Keratinocyte (primary cell): Measurements from ENCODE around the gene ZNF860. TPM values are rescaled to one million over a fixed set of nuclear protein-coding genes. Genes with fewer than 3 reads are reported as not detected.

Experiments
- DNase-seq: peaks from one replicate; pipeline ENCODE4 v3.0.0-alpha.2; 2011; ENCODE audit warnings: low read depth, missing footprints, low spot score
- FAIRE-seq: peaks from 2 replicates; lab custom pipeline; 2011; peaks lifted over from hg19 to GRCh38; lab: Jason Lieb, UNC
- H2AFZ ChIP-seq: 2 replicates; pipeline ENCODE4 v1.6.0; 2012; ENCODE audit warnings: low read length, control low read depth, inconsistent platforms; ENCODE audit not compliant: control insufficient read depth
- H3K27ac ChIP-seq: 2 replicates; pipeline ENCODE4 v1.5.1; 2011; ENCODE audit warnings: low read length; ENCODE audit not compliant: control insufficient read depth, insufficient read depth
- H3K27me3 ChIP-seq: 3 replicates; pipeline ENCODE4 v1.6.0; 2011; ENCODE audit warnings: low read length; ENCODE audit not compliant: control insufficient read depth, insufficient read depth; ENCODE audit errors: extremely low read depth
- H3K36me3 ChIP-seq, 2 experiments: 2 replicates in 1 of 2; 3 replicates in 1 of 2; pipeline ENCODE4 v1.5.1; 2011; ENCODE audit warnings: low read length in 2 of 2, mild to moderate bottlenecking in 1 of 2; ENCODE audit not compliant: control insufficient read depth in 2 of 2, insufficient read depth in 2 of 2; ENCODE audit errors: extremely low read depth in 1 of 2
- H3K4me1 ChIP-seq: 3 replicates; pipeline ENCODE4 v1.5.1; 2011; ENCODE audit warnings: low read length; ENCODE audit not compliant: control insufficient read depth, insufficient read depth; ENCODE audit errors: extremely low read depth
- H3K4me2 ChIP-seq: 3 replicates; pipeline ENCODE4 v1.6.0; 2011; ENCODE audit warnings: low read depth, low read length; ENCODE audit not compliant: control insufficient read depth, insufficient read depth; ENCODE audit errors: extremely low read depth
- H3K4me3 ChIP-seq, 3 experiments: fragments of 200-600 bp in 1 of 3; sonication (generic) in 1 of 3; 2 replicates in 2 of 3; 3 replicates in 1 of 3; pipeline ENCODE4 v1.5.1; 2011 to 2016; ENCODE audit warnings: low read length in 3 of 3, mild to moderate bottlenecking in 3 of 3, control low read depth in 2 of 3, inconsistent platforms in 1 of 3, low read depth in 1 of 3, mixed read lengths in 1 of 3, mixed run types in 1 of 3, moderate library complexity in 1 of 3; ENCODE audit not compliant: control insufficient read depth in 2 of 3, insufficient read depth in 2 of 3; ENCODE audit errors: extremely low read depth in 1 of 3
- H3K79me2 ChIP-seq: 2 replicates; pipeline ENCODE4 v1.6.0; 2012; ENCODE audit warnings: low read length; ENCODE audit not compliant: control insufficient read depth, insufficient read depth
- H3K9ac ChIP-seq: 3 replicates; pipeline ENCODE4 v1.6.0; 2011; ENCODE audit warnings: low read length; ENCODE audit not compliant: control insufficient read depth, insufficient read depth; ENCODE audit errors: extremely low read depth
- H3K9me1 ChIP-seq: 3 replicates; pipeline ENCODE4 v1.6.0; 2011; ENCODE audit warnings: low read length; ENCODE audit not compliant: control insufficient read depth, insufficient read depth; ENCODE audit errors: extremely low read depth
- H3K9me3 ChIP-seq: 2 replicates; pipeline ENCODE4 v1.5.1; 2012; ENCODE audit warnings: low read depth, low read length; ENCODE audit not compliant: control insufficient read depth
- H4K20me1 ChIP-seq: 3 replicates; pipeline ENCODE4 v1.6.0; 2011; ENCODE audit warnings: low read length; ENCODE audit not compliant: control insufficient read depth, insufficient read depth; ENCODE audit errors: extremely low read depth
- CTCF ChIP-seq, 3 experiments: IDR thresholded peaks in 1 of 3; conservative IDR thresholded peaks in 1 of 3; optimal IDR thresholded peaks in 1 of 3; 2 replicates in 2 of 3; 3 replicates in 1 of 3; pipeline versions ENCODE3 to v1.5.1; 2011; ENCODE audit warnings: low read length in 3 of 3, mild to moderate bottlenecking in 3 of 3, moderate library complexity in 2 of 3, control low read depth in 1 of 3, inconsistent platforms in 1 of 3; ENCODE audit not compliant: insufficient read depth in 2 of 3; ENCODE audit errors: extremely low read depth in 1 of 3
- EZH2 ChIP-seq: IDR thresholded peaks from one replicate; pipeline ENCODE4 v1.6.1; 2012; ENCODE audit warnings: inconsistent platforms, mild to moderate bottlenecking, low read length, moderate library complexity
- dilution Hi-C: fragments of 300-500 bp; cut with MboI; formaldehyde crosslinking; loops from one replicate; pipeline ENCODE4 v1.7.0; 2020; ENCODE audit warnings: low sequenced_read_pairs; ENCODE audit not compliant: extremely low pct_ligation_motif_present
- polyA plus RNA-seq, 5 experiments: library from polyadenylated mRNA; depleted of rRNA in 3 of 5; stranded (reverse) in 3 of 5; stranded (forward) in 1 of 5; unstranded in 1 of 5; fragments of >200 nt; gene quantifications; 1 replicate in 1 of 5; 2 replicates in 3 of 5; 3 replicates in 1 of 5; pipeline versions ENCODE4 v1.2.1 to v1.2.3, GENCODE V29; 2011 to 2012; ENCODE audit warnings: missing spikeins in 2 of 5, low read depth in 1 of 5, low replicate concordance in 1 of 5

ZNF860 gene
- polyA plus RNA-seq, 1 donor (not counting 4 experiments of a cell fraction or from before 2014, with no cell fraction given) = 10.3 TPM

- H2AFZ ChIP-seq = no peak overlapping the region
- H3K9me3 ChIP-seq = no peaks in the 10 kb centered on the region
- FAIRE-seq (no peak), DNase-seq (no peak)
- no peak overlapping the region for H3K27ac ChIP-seq
- no peaks in the 10 kb centered on the region for H4K20me1 ChIP-seq
- H3K4me1 ChIP-seq = no peaks in the 10 kb centered on the region
- H3K9me1 ChIP-seq = no peaks in the 10 kb centered on the region
- no peaks in the 10 kb centered on the region for H3K27me3 ChIP-seq
- H3K79me2 ChIP-seq = no peaks in the 10 kb centered on the region
- no peak overlapping the region for H3K4me3 ChIP-seq
- TF ChIP-seq CTCF (optimal IDR thresholded peaks at IDR 0.05 in 1 of 3, IDR thresholded peaks at IDR 0.05 in 1 of 3, conservative IDR thresholded peaks at IDR 0.05 in 1 of 3; ENCODE audit: extremely low read depth in 1 of 3, insufficient read depth in 2 of 3, low read length in 3 of 3) = no peak
- TF ChIP-seq EZH2 = no peak
- H3K36me3 ChIP-seq = peaks cover 2% of the 10 kb centered on the region in 2 experiments
- H3K4me2 ChIP-seq = no peak overlapping the region
- dilution Hi-C loops = loop anchor here (25.0 kb wide), 1 partner anchor 137 kb away; no protein-coding TSS in a partner anchor
- H3K9ac ChIP-seq = no peak overlapping the region
Measured at GRCh38 chr3:31999907-32000439, 18.4 kb downstream of the ZNF860 start.

GRCh38 chr3:32000877-32001276 lies 19.3 kb downstream of the ZNF860 start:
- H3K9ac ChIP-seq = no peak overlapping the region
- H3K27ac ChIP-seq = no peak overlapping the region
- no peak for TF ChIP-seq CTCF (optimal IDR thresholded peaks at IDR 0.05 in 1 of 3, IDR thresholded peaks at IDR 0.05 in 1 of 3, conservative IDR thresholded peaks at IDR 0.05 in 1 of 3; ENCODE audit: extremely low read depth in 1 of 3, insufficient read depth in 2 of 3, low read length in 3 of 3)
- no peak for TF ChIP-seq EZH2
- H3K27me3 ChIP-seq = no peaks in the 10 kb centered on the region
- DNase-seq (no peak), FAIRE-seq (no peak)
- H3K4me3 ChIP-seq = no peak overlapping the region
- dilution Hi-C loops = loop anchor here (25.0 kb wide), 1 partner anchor 136 kb away; no protein-coding TSS in a partner anchor
- H3K79me2 ChIP-seq = no peaks in the 10 kb centered on the region
- no peak overlapping the region for H2AFZ ChIP-seq
- no peaks in the 10 kb centered on the region for H3K4me1 ChIP-seq
- H3K9me3 ChIP-seq = no peaks in the 10 kb centered on the region
- no peak overlapping the region for H3K4me2 ChIP-seq
- H4K20me1 ChIP-seq = no peaks in the 10 kb centered on the region
- no peaks in the 10 kb centered on the region for H3K9me1 ChIP-seq
- peaks cover 2% of the 10 kb centered on the region in 2 experiments for H3K36me3 ChIP-seq
